Measurements from ENCODE around the gene AKR1B1.

The AKR1B1 gene

GRCh38 chr7:134443396-134444070 is 15.4 kb downstream of the AKR1B1 start:
- H3K27ac ChIP-seq (ENCODE audit: low read depth, low read length, poor library complexity, severe bottlenecking) = no peak overlapping the region
- H3K27me3 ChIP-seq (ENCODE audit: insufficient read depth, low read length) = no peaks in the 10 kb centered on the region
- no peak overlapping the region for H3K9ac ChIP-seq (ENCODE audit: low read length)
- TF ChIP-seq EZH2 (IDR thresholded peaks at IDR 0.05; ENCODE audit: borderline replicate concordance, low read length) (no peak), CTCF (IDR thresholded peaks at IDR 0.05; ENCODE audit: low read length) (no peak)
- no peaks in the 10 kb centered on the region for H3K79me2 ChIP-seq (ENCODE audit: insufficient read depth, low read length)
- H3K4me2 ChIP-seq (ENCODE audit: low read length) = no peak overlapping the region
- no peaks in the 10 kb centered on the region for H3K9me2 ChIP-seq (ENCODE audit: low read depth, low read length)
- H3K9me3 ChIP-seq (ENCODE audit: low read length) = no peaks in the 10 kb centered on the region
- no peaks in the 10 kb centered on the region for H3K4me1 ChIP-seq (ENCODE audit: insufficient read depth, low read length, severe bottlenecking)
- no peaks in the 10 kb centered on the region for H3F3A ChIP-seq (ENCODE audit: insufficient read depth, low read length)
- no peak overlapping the region for H2AFZ ChIP-seq (ENCODE audit: low read length)
- no peaks in the 10 kb centered on the region for H4K20me1 ChIP-seq (ENCODE audit: insufficient read depth, low read length)
- peaks cover 84% of the 10 kb centered on the region for H3K36me3 ChIP-seq (ENCODE audit: insufficient read depth, low read length)
- H3K4me3 ChIP-seq (ENCODE audit: low read depth, low read length, poor library complexity, severe bottlenecking) = no peak overlapping the region

DNA sequence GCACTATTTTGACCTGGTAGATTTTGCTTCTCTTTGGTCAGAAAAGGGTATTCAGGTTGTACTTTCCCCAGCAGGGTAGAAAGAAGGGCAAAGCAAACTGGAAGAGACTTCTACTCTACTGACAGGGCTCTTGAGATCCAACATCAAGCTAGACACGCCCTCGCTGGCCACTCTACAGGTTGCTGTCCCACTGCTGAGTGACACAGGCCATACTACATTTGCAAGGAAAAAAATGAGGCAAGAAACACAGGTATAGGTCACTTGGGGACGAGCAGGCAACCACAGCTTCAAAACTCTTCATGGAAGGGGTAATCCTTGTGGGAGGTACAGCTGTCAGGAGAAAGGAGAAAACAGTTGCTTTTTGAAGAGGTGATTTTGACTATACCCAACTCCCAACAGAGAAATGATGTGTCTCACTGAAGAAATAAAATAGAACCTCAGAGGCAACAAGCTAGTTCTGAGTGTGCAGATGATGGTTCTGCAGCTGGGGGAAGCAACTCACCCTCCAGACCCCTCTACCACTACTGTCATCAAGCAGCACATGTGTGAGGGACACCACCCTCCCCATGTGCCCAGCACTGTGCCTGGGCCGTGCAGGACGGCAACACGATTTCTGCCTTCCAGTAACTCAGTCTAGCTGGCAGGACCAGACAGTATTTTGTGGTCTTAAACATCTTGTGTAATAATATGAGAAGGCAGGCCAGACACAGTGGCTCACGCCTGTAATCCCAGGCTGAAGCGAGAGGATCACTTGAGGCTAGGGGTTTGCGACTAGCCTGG is 16.3 kb downstream of the AKR1B1 start:
- Histone ChIP-seq H3K4me2 (ENCODE audit: low read length) (no peak overlapping the region), H3K27me3 (ENCODE audit: insufficient read depth, low read length) (no peaks in the 10 kb centered on the region), H3K27ac (ENCODE audit: low read depth, low read length, poor library complexity, severe bottlenecking) (no peak overlapping the region), H3K36me3 (ENCODE audit: insufficient read depth, low read length) (peaks cover 75% of the 10 kb centered on the region), H3K79me2 (ENCODE audit: insufficient read depth, low read length) (no peaks in the 10 kb centered on the region), H4K20me1 (ENCODE audit: insufficient read depth, low read length) (no peaks in the 10 kb centered on the region), H3K4me3 (ENCODE audit: low read depth, low read length, poor library complexity, severe bottlenecking) (no peak overlapping the region), H2AFZ (ENCODE audit: low read length) (no peak overlapping the region), H3F3A (ENCODE audit: insufficient read depth, low read length) (no peaks in the 10 kb centered on the region), H3K9me2 (ENCODE audit: low read depth, low read length) (no peaks in the 10 kb centered on the region), H3K9me3 (ENCODE audit: low read length) (no peaks in the 10 kb centered on the region), H3K9ac (ENCODE audit: low read length) (no peak overlapping the region), H3K4me1 (ENCODE audit: insufficient read depth, low read length, severe bottlenecking) (no peaks in the 10 kb centered on the region)
- no peak for TF ChIP-seq EZH2 (IDR thresholded peaks at IDR 0.05; ENCODE audit: borderline replicate concordance, low read length)
- no peak for TF ChIP-seq CTCF (IDR thresholded peaks at IDR 0.05; ENCODE audit: low read length)

DNA sequence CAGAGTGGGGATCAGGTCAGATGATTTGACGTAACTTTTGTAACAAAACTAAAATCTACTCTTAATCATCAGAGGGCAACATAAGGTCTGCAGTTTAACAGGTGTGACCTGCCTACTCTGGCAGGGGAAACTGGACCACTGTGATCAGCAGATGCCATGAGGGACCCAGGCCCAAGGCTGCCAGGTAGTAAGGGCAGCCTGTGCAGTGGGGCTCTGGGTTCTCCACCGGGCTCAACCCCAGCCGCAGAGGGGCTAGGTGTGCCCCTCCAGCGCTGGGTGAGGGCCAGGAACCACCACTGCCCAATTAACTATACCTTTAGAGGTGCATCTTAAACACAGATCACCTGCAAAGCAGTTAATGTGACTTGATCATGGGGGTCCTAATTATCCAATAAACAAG is 17.6 kb downstream of the AKR1B1 start:
- H3K27ac ChIP-seq (ENCODE audit: low read depth, low read length, poor library complexity, severe bottlenecking) = no peak overlapping the region
- peaks cover 63% of the 10 kb centered on the region for H3K36me3 ChIP-seq (ENCODE audit: insufficient read depth, low read length)
- no peak overlapping the region for H2AFZ ChIP-seq (ENCODE audit: low read length)
- no peaks in the 10 kb centered on the region for H4K20me1 ChIP-seq (ENCODE audit: insufficient read depth, low read length)
- no peak overlapping the region for H3K4me2 ChIP-seq (ENCODE audit: low read length)
- H3K9me2 ChIP-seq (ENCODE audit: low read depth, low read length) = no peaks in the 10 kb centered on the region
- H3K9ac ChIP-seq (ENCODE audit: low read length) = no peak overlapping the region
- H3F3A ChIP-seq (ENCODE audit: insufficient read depth, low read length) = no peaks in the 10 kb centered on the region
- TF ChIP-seq CTCF (IDR thresholded peaks at IDR 0.05; ENCODE audit: low read length) (no peak), EZH2 (IDR thresholded peaks at IDR 0.05; ENCODE audit: borderline replicate concordance, low read length) (no peak)
- H3K4me3 ChIP-seq (ENCODE audit: low read depth, low read length, poor library complexity, severe bottlenecking) = no peak overlapping the region
- no peaks in the 10 kb centered on the region for H3K79me2 ChIP-seq (ENCODE audit: insufficient read depth, low read length)
- H3K4me1 ChIP-seq (ENCODE audit: insufficient read depth, low read length, severe bottlenecking) = no peaks in the 10 kb centered on the region
- no peaks in the 10 kb centered on the region for H3K9me3 ChIP-seq (ENCODE audit: low read length)
- H3K27me3 ChIP-seq (ENCODE audit: insufficient read depth, low read length) = no peaks in the 10 kb centered on the region
